A549 (cell line): ENCODE results near the gene S100A10. TPM values are rescaled to one million over a fixed set of nuclear protein-coding genes. Genes with fewer than 3 reads are reported as not detected.

ENCODE experiments used
- ATAC-seq, 2 experiments: fragments of 200-7000 bp in 1 of 2; fragments of >200 bp in 1 of 2; cut with Nextera tagmentation in 1 of 2; cut with Tn5 transposase in 1 of 2; 3 replicates each; pipeline versions ENCODE4 v1.8.0 to v1.9.1; 2018 to 2020; ENCODE audit warnings: mild to moderate bottlenecking in 1 of 2, moderate library complexity in 1 of 2
- CTCF ChIA-PET: fragments of 300-600 bp; sonication (Branson Sonifier 250); formaldehyde crosslinking; extraction: SDS; loops from one replicate; lab custom pipeline; 2021; ENCODE audit warnings: antibody characterized with exemption, inconsistent platforms; lab: Yijun Ruan, JAX
- POLR2A ChIA-PET: fragments of 350-600 bp; formaldehyde crosslinking; extraction: SDS; loops from one replicate; lab custom pipeline; 2021; ENCODE audit warnings: antibody characterized with exemption, inconsistent platforms; lab: Yijun Ruan, JAX
- DNase-seq, 2 experiments: peaks; one replicate each; pipeline versions ENCODE4 v3.0.0 to v3.0.0-alpha.2; 2011 to 2016; ENCODE audit warnings: low read depth in 1 of 2, low spot score in 1 of 2
- FAIRE-seq: peaks from 2 replicates; lab custom pipeline; 2011; peaks lifted over from hg19 to GRCh38; lab: Jason Lieb, UNC
- H3K27ac ChIP-seq, 2 experiments: fragments of >200 bp; sonication (Bioruptor Twin); formaldehyde crosslinking; 3 replicates each; pipeline ENCODE4 v1.5.1; 2016 to 2017
- H3K4me1 ChIP-seq: fragments of >200 bp; sonication (Bioruptor Twin); formaldehyde crosslinking; 3 replicates; pipeline ENCODE4 v1.6.1; 2016
- H3K4me2 ChIP-seq: fragments of >200 bp; sonication (Bioruptor Twin); formaldehyde crosslinking; 3 replicates; pipeline ENCODE4 v1.6.1; 2016
- H3K4me3 ChIP-seq: fragments of >200 bp; sonication (Bioruptor Twin); formaldehyde crosslinking; 3 replicates; pipeline ENCODE4 v1.5.1; 2016
- H3K9me3 ChIP-seq: fragments of >200 bp; sonication (Bioruptor Twin); formaldehyde crosslinking; 3 replicates; pipeline ENCODE4 v1.6.1; 2016
- CEBPB ChIP-seq, 2 experiments: fragments of >200 bp in 1 of 2; sonication (Bioruptor Twin) in 1 of 2; formaldehyde crosslinking in 1 of 2; IDR thresholded peaks; 2 replicates each; pipeline ENCODE4 v1.6.1; 2012 to 2016
- CHD4 ChIP-seq: fragments of 200-600 bp; sonication (generic); IDR thresholded peaks from 2 replicates; pipeline ENCODE4 v1.6.1; 2016; ENCODE audit warnings: antibody characterized with exemption, mild to moderate bottlenecking, borderline replicate concordance
- EHF ChIP-seq: fragments of 250-450 bp; sonication (Bioruptor Pico); IDR thresholded peaks from 2 replicates; pipeline ENCODE4 v1.5.0; 2020; ENCODE audit warnings: mild to moderate bottlenecking
- FOSB ChIP-seq: fragments of 250-450 bp; sonication (Bioruptor Pico); IDR thresholded peaks from 2 replicates; pipeline ENCODE4 v1.5.0; 2020; ENCODE audit warnings: mild to moderate bottlenecking, moderate library complexity
- FOSL2 ChIP-seq, 2 experiments: fragments of 450-650 bp in 1 of 2; fragments of >200 bp in 1 of 2; sonication (Bioruptor Twin) in 1 of 2; formaldehyde crosslinking; IDR thresholded peaks; 2 replicates each; pipeline versions ENCODE4 v1.5.0 to v1.6.1; 2016 to 2020; ENCODE audit warnings: mild to moderate bottlenecking in 1 of 2, moderate library complexity in 1 of 2
- GATA3 ChIP-seq: IDR thresholded peaks from 2 replicates; pipeline ENCODE4 v1.6.1; 2012; ENCODE audit warnings: borderline replicate concordance
- HEYL ChIP-seq: fragments of 250-450 bp; sonication (Bioruptor Pico); IDR thresholded peaks from 2 replicates; pipeline ENCODE4 v1.8.0; 2021; ENCODE audit warnings: mild to moderate bottlenecking, moderate library complexity
- HOXA7 ChIP-seq: fragments of 250-450 bp; sonication (Bioruptor Pico); IDR thresholded peaks from 2 replicates; pipeline ENCODE4 v1.5.0; 2020; ENCODE audit warnings: mild to moderate bottlenecking, moderate library complexity
- HOXB13 ChIP-seq: fragments of 250-450 bp; sonication (Bioruptor Pico); IDR thresholded peaks from 2 replicates; pipeline ENCODE4 v1.5.0; 2020; ENCODE audit warnings: low read depth, mild to moderate bottlenecking, moderate library complexity
- HOXB5 ChIP-seq: fragments of 250-450 bp; sonication (Bioruptor Pico); IDR thresholded peaks from 2 replicates; pipeline ENCODE4 v1.5.0; 2020; ENCODE audit warnings: mild to moderate bottlenecking, moderate library complexity
- JUN ChIP-seq, 2 experiments: fragments of >200 bp; sonication (Bioruptor Twin); formaldehyde crosslinking; IDR thresholded peaks; 2 replicates in 1 of 2; 3 replicates in 1 of 2; pipeline ENCODE4 v1.6.1; 2016 to 2017
- KDM1A ChIP-seq: fragments of 200-600 bp; sonication (generic); IDR thresholded peaks from 2 replicates; pipeline ENCODE4 v1.6.1; 2016; ENCODE audit warnings: low read depth, mild to moderate bottlenecking
- MAZ ChIP-seq: fragments of 150-350 bp; IDR thresholded peaks from 2 replicates; pipeline ENCODE4 v1.6.1; 2014; ENCODE audit warnings: antibody characterized with exemption, low read depth, low read length, borderline replicate concordance
- MYC ChIP-seq: IDR thresholded peaks from 2 replicates; pipeline ENCODE4 v1.6.1; 2012; ENCODE audit warnings: mild to moderate bottlenecking, inconsistent platforms, low read length, improper control_type of control experiment, borderline replicate concordance
- PHF8 ChIP-seq: fragments of 200-600 bp; sonication (generic); IDR thresholded peaks from 2 replicates; pipeline ENCODE4 v1.6.1; 2016; ENCODE audit warnings: low read depth, mild to moderate bottlenecking, antibody characterized with exemption, moderate library complexity, borderline replicate concordance
- POLR2A ChIP-seq: IDR thresholded peaks from 2 replicates; pipeline ENCODE4 v1.6.1; 2012; ENCODE audit warnings: mild to moderate bottlenecking, low read length
- RAD21 ChIP-seq, 2 experiments: fragments of >200 bp in 1 of 2; sonication (Bioruptor Twin) in 1 of 2; formaldehyde crosslinking in 1 of 2; IDR thresholded peaks in 1 of 2; conservative IDR thresholded peaks in 1 of 2; 2 replicates in 1 of 2; 3 replicates in 1 of 2; pipeline ENCODE4 v1.6.1; 2012 to 2018; ENCODE audit warnings: inconsistent platforms in 1 of 2
- RFX5 ChIP-seq: fragments of 450-650 bp; IDR thresholded peaks from 2 replicates; pipeline ENCODE4 v1.7.1; 2014; ENCODE audit warnings: antibody characterized with exemption, mild to moderate bottlenecking, moderate library complexity
- SMC3 ChIP-seq: fragments of >200 bp; sonication (Bioruptor Twin); formaldehyde crosslinking; IDR thresholded peaks from 3 replicates; pipeline ENCODE4 v1.6.1; 2018; ENCODE audit warnings: inconsistent platforms
- TFCP2L1 ChIP-seq: fragments of 250-450 bp; sonication (Bioruptor Pico); IDR thresholded peaks from 2 replicates; pipeline ENCODE4 v1.5.0; 2021; ENCODE audit warnings: mild to moderate bottlenecking
- ZC3H11A ChIP-seq: fragments of 450-650 bp; IDR thresholded peaks from 2 replicates; pipeline ENCODE4 v1.6.1; 2014; ENCODE audit warnings: antibody characterized with exemption, mild to moderate bottlenecking
- WGBS: methylation state at CpG from one replicate; pipeline ENCODE4 v1.1.6; 2017; ENCODE audit errors: missing lambda C conversion rate; 5-methylcytosine and 5-hydroxymethylcytosine counted together
- polyA minus RNA-seq: library from RNA; depleted of rRNA, polyadenylated mRNA; stranded (reverse); fragments of >200 nt; gene quantifications from 2 replicates; pipeline ENCODE4 v1.2.3, GENCODE V29; 2011; rRNA and poly(A)+ RNA removed
- polyA plus RNA-seq, 4 experiments: library from polyadenylated mRNA; depleted of rRNA in 3 of 4; stranded (reverse); fragments of >200 nt; fragmentation: RNase III in 1 of 4; extraction: RNeasy Plus Mini Kit Qiagen cat#74134 plus additional on column Dnase treatment in 1 of 4; gene quantifications; 2 replicates in 3 of 4; 3 replicates in 1 of 4; pipeline ENCODE4 v1.2.3, GENCODE V29; 2011 to 2017
- TF ChIP-seq, protein P1 (sequence below): IDR thresholded peaks from 2 replicates; pipeline ENCODE4 v1.6.1; 2012; ENCODE audit warnings: low read depth, borderline replicate concordance
- TF ChIP-seq, protein P2 (sequence below): fragments of 250-450 bp; sonication (Bioruptor Pico); IDR thresholded peaks from 2 replicates; pipeline ENCODE4 v1.5.0; 2020; ENCODE audit warnings: low read depth, mild to moderate bottlenecking, moderate library complexity
- TF ChIP-seq, protein P3 (sequence below): fragments of 200-600 bp; sonication (generic); IDR thresholded peaks from 2 replicates; pipeline ENCODE4 v1.6.1; 2016; ENCODE audit warnings: antibody characterized with exemption, mild to moderate bottlenecking, moderate library complexity
- TF ChIP-seq, protein P4 (sequence below): fragments of >200 bp; sonication (Bioruptor Twin); formaldehyde crosslinking; IDR thresholded peaks from 3 replicates; pipeline ENCODE4 v1.6.1; 2016
- TF ChIP-seq, protein P5 (sequence below): IDR thresholded peaks from 2 replicates; pipeline ENCODE4 v1.6.1; 2012

The S100A10 gene, protein sequence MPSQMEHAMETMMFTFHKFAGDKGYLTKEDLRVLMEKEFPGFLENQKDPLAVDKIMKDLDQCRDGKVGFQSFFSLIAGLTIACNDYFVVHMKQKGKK
- polyA plus RNA-seq (2011; rRNA removed) = 505 and 515 TPM in 2 replicates
- 323 and 344 TPM in 2 replicates for polyA plus RNA-seq (2012; cell fraction: cytosol; rRNA removed)
- polyA plus RNA-seq (2012; cell fraction: nucleus; rRNA removed) = 72.0 and 86.0 TPM in 2 replicates
- polyA plus RNA-seq (2017; fragmentation: RNase III; extraction: RNeasy Plus Mini Kit Qiagen cat#74134 plus additional on column Dnase treatment) = 2,059 to 2,476 TPM (median 2,077 TPM) in 3 replicates
- 228 and 259 TPM in 2 replicates for polyA minus RNA-seq

DNA sequence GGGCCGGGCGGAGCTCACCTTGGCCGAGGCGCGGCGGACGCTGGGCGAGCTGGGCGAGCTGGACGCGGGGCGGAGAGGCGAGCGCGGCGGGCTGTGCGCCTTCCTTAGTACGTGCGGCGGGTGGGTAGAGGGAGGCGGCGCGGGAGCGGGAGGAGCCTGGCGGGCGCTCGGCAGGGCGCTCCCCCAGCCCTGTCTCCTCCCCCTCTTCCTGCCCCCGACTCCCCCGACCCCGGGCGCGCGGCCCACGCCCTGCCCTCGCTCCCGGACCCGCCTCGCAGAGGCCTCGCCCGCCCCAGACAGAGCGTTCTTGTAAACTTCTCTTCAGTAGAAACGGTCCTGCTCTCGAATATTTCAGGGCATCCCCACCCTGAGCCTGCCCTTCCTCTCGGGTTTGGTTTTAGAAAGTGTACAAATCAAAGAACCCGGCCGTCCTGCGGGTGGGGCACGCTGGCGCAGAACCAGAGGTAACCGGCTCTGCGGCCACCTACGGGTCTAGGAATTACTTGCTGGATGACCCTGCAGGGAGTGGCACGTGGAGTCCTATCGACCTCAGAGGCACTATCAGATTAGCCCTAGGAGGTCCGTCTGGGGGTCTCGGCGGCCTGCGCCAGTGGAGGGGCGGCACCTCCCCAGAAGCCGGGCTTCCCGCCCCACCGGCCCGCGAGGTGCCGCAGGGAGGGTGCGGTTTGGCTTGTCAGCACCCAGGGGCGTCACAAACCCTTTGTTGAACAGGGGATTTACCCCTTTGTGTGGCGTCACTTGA lies at the start of gene S100A10:
Gene S100A10, minus strand, starts transcription at position 126 of the 763 bp plus-strand sequence. CDS start 7,629 bp downstream, outside the sequence.
- peak within 1 kb of the TSS; percentile 97 for H3K27ac ChIP-seq
- CTCF ChIA-PET = interaction anchor here (14.2 to 38.2 kb wide), 3 partner anchors 4 to 58 kb away, joined by 378 to 1410 read pairs (median 1410); partner anchors contain the start of gene S100A10
- peak within 1 kb of the TSS; percentile 87 for H3K4me3 ChIP-seq
- no peak for TF ChIP-seq RFX5
- TF ChIP-seq, protein P1, sequence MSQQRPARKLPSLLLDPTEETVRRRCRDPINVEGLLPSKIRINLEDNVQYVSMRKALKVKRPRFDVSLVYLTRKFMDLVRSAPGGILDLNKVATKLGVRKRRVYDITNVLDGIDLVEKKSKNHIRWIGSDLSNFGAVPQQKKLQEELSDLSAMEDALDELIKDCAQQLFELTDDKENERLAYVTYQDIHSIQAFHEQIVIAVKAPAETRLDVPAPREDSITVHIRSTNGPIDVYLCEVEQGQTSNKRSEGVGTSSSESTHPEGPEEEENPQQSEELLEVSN = no peak
- TF ChIP-seq HOXA7 = peak; percentile 25; the same call in 1 of the 2 replicates
- peak; percentile 89 for TF ChIP-seq POLR2A
- TF ChIP-seq JUN (IDR thresholded peaks at IDR 0.05) = peak; percentile 19 to 84; a peak in 3 of 5 replicates
- TF ChIP-seq, protein P2, sequence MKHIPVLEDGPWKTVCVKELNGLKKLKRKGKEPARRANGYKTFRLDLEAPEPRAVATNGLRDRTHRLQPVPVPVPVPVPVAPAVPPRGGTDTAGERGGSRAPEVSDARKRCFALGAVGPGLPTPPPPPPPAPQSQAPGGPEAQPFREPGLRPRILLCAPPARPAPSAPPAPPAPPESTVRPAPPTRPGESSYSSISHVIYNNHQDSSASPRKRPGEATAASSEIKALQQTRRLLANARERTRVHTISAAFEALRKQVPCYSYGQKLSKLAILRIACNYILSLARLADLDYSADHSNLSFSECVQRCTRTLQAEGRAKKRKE (CRISPR knock-in tag) = peak; percentile 33; the same call in 1 of the 2 replicates
- TF ChIP-seq HOXB5 (CRISPR knock-in tag) = peak; percentile 80; the same call in 1 of the 2 replicates
- TF ChIP-seq EHF = 0 out of 2 replicates have a peak, but pooled peaks have one; percentile 24
- TF ChIP-seq, protein P3, sequence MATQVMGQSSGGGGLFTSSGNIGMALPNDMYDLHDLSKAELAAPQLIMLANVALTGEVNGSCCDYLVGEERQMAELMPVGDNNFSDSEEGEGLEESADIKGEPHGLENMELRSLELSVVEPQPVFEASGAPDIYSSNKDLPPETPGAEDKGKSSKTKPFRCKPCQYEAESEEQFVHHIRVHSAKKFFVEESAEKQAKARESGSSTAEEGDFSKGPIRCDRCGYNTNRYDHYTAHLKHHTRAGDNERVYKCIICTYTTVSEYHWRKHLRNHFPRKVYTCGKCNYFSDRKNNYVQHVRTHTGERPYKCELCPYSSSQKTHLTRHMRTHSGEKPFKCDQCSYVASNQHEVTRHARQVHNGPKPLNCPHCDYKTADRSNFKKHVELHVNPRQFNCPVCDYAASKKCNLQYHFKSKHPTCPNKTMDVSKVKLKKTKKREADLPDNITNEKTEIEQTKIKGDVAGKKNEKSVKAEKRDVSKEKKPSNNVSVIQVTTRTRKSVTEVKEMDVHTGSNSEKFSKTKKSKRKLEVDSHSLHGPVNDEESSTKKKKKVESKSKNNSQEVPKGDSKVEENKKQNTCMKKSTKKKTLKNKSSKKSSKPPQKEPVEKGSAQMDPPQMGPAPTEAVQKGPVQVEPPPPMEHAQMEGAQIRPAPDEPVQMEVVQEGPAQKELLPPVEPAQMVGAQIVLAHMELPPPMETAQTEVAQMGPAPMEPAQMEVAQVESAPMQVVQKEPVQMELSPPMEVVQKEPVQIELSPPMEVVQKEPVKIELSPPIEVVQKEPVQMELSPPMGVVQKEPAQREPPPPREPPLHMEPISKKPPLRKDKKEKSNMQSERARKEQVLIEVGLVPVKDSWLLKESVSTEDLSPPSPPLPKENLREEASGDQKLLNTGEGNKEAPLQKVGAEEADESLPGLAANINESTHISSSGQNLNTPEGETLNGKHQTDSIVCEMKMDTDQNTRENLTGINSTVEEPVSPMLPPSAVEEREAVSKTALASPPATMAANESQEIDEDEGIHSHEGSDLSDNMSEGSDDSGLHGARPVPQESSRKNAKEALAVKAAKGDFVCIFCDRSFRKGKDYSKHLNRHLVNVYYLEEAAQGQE = peak; percentile 6; the same call in 1 of the 2 replicates
- peak; percentile 81 for TF ChIP-seq HOXB13 (CRISPR knock-in tag)
- no peak for TF ChIP-seq FOSL2 (IDR thresholded peaks at IDR 0.05)
- 0 out of 2 replicates have a peak, but pooled peaks have one; percentile 23 for TF ChIP-seq FOSL2 (CRISPR knock-in tag; IDR thresholded peaks at IDR 0.05)
- TF ChIP-seq ZC3H11A = no peak
- TF ChIP-seq, protein P4, sequence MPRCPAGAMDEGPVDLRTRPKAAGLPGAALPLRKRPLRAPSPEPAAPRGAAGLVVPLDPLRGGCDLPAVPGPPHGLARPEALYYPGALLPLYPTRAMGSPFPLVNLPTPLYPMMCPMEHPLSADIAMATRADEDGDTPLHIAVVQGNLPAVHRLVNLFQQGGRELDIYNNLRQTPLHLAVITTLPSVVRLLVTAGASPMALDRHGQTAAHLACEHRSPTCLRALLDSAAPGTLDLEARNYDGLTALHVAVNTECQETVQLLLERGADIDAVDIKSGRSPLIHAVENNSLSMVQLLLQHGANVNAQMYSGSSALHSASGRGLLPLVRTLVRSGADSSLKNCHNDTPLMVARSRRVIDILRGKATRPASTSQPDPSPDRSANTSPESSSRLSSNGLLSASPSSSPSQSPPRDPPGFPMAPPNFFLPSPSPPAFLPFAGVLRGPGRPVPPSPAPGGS = peak; percentile 84; the same call in 2 of the 3 replicates
- TF ChIP-seq CEBPB (IDR thresholded peaks at IDR 0.05) = no peak
- peak; percentile 88; the same call in 1 of the 2 replicates for TF ChIP-seq FOSB
- TF ChIP-seq GATA3 = 0 out of 2 replicates have a peak, but pooled peaks have one; percentile 9
- TF ChIP-seq HEYL (CRISPR knock-in tag) = no peak
- TF ChIP-seq MAZ = peak; percentile 68; the same call in 1 of the 2 replicates
- no peak; the same call in 1 of the 2 replicates for TF ChIP-seq TFCP2L1 (CRISPR knock-in tag)
- TF ChIP-seq, protein P5, sequence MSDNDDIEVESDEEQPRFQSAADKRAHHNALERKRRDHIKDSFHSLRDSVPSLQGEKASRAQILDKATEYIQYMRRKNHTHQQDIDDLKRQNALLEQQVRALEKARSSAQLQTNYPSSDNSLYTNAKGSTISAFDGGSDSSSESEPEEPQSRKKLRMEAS = peak; percentile 84
- TF ChIP-seq PHF8 = no peak
- TF ChIP-seq RAD21 (conservative IDR thresholded peaks at IDR 0.05 in 1 of 2, IDR thresholded peaks at IDR 0.05 in 1 of 2) = no peak; a peak in 1 of 5 replicates
- 0 out of 3 replicates have a peak, but pooled peaks have one; percentile 16 for TF ChIP-seq SMC3
- no peak; the same call in 1 of the 2 replicates for TF ChIP-seq MYC
- TF ChIP-seq CHD4 = no peak
- no peak for TF ChIP-seq KDM1A
- WGBS = 2% methylated on average over 9 of the region's 69 CpGs
- H3K4me1 ChIP-seq = peaks cover 59% of the 10 kb centered on the region
- peak; percentile 51 to 67 for ATAC-seq
- peaks cover 6% of the 10 kb centered on the region; the same call in 1 of the 3 replicates for H3K9me3 ChIP-seq
- no peak for FAIRE-seq
- DNase-seq = peak in 1 of 2 experiments; percentile 88
- peak within 1 kb of the TSS; percentile 96 for H3K4me2 ChIP-seq
- POLR2A ChIA-PET = interaction anchor here (1.0 to 10.4 kb wide), 7 partner anchors 8 to 85 kb away, joined by 3 to 151 read pairs (median 9); partner anchors contain the start of genes S100A11 and THEM4
